GM12874 (cell line): Measurements from ENCODE around the gene CINP.

Source experiments
- TF ChIP-seq, protein P1 (sequence below): IDR thresholded peaks from 2 replicates; pipeline ENCODE4 v1.5.1; 2011; ENCODE audit warnings: low read depth, mild to moderate bottlenecking, control low read depth, low read length, moderate library complexity; ENCODE audit not compliant: insufficient read depth

CINP gene

DNA sequence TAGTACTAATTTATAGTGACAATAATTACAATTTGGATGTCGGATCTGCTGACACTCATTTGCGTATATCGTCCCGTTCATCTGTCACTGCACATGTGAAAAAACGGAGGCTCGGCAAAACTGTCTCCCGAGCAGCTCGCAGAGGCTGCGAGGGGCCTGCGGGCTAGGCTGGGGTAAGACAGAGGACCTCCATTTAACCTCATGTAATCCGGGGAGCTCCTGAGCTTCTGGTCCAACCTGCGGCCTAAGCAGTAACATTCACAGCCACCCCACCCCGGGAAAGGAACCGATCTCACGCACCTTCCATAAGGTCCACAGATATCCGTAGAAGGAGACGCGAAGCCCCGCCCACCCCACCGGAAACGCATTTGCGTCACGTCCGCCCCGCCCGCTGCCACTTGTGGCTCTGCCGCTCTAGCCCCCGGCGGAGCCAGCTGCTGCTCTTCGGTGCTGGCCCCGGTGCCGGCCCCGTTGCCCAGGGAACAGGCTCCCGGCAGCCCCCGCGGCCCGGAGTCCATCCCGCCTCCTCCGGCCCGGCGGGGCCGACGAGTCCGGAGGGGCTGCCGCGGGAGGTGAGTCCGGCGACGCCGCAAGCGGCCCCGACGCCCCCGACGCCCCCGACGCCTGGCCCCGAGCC, at the start of gene CINP, which contains the start of gene TECPR2:
CINP (minus strand) TSS at position 346 of the 637 bp plus-strand sequence; CDS start at position 307, 39 bp downstream.
TECPR2 (plus strand) TSS at position 397 of the 637 bp plus-strand sequence. CDS start 13,781 bp downstream, outside the sequence.
- TF ChIP-seq, protein P1, sequence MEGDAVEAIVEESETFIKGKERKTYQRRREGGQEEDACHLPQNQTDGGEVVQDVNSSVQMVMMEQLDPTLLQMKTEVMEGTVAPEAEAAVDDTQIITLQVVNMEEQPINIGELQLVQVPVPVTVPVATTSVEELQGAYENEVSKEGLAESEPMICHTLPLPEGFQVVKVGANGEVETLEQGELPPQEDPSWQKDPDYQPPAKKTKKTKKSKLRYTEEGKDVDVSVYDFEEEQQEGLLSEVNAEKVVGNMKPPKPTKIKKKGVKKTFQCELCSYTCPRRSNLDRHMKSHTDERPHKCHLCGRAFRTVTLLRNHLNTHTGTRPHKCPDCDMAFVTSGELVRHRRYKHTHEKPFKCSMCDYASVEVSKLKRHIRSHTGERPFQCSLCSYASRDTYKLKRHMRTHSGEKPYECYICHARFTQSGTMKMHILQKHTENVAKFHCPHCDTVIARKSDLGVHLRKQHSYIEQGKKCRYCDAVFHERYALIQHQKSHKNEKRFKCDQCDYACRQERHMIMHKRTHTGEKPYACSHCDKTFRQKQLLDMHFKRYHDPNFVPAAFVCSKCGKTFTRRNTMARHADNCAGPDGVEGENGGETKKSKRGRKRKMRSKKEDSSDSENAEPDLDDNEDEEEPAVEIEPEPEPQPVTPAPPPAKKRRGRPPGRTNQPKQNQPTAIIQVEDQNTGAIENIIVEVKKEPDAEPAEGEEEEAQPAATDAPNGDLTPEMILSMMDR: no peak

DNA sequence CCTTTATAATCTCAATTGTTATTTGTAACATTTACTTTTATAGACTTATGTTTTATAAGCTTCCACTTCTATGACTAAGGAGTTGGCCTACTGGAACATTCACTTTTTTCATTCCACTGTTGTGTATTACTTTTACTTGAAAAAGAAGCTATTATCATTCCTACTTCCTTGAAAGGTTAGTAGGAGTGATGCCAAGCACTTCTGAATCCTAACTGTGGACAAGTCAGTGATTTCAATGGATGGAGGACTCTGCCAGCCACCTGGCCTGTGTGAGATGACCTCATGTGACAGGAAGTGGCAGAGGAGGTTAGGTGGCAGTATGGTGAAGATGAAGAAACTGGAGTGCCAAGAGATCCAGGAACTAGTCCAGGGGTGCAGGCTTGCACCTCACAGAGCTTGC, 46.0 kb upstream of the CINP start:
- TF ChIP-seq, protein P1: no peak

DNA sequence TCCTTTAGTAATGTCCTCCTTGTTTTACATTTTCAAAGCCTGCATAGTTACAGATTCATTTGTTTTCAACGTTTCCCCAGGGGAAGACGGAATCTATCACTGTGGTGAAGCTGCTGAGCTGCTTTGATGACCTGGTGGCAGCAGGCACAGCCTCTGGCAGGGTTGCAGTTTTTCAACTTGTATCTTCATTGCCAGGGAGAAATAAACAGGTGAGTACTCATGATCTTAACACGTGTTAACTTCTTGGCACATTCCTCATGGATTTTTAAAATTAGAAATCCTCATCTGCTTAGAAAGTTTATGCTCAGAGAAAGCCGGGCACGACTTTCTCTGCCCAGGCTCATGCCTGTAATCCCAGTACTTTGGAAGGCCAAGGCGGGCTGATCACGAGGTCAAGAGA, 44.6 kb upstream of the CINP start:
- TF ChIP-seq, protein P1: no peak

DNA sequence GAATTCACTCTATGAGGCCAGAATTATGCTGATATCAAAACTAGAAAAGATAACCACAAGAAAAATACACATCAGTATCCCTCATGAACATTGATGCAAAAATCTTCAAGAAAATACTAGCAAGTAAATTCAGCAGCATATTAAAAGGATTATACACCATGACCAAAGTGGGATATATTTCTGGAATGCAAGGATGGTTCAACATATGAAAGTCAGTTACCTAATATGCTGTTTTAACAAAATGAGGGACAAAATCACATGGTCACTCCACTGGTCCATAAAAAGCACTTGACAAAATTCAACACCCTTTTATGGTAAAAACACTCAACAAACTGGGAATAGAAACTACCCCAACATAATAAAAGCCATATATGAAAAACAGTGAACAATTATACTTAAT, 40.3 kb upstream of the CINP start:
- TF ChIP-seq, protein P1: no peak

DNA sequence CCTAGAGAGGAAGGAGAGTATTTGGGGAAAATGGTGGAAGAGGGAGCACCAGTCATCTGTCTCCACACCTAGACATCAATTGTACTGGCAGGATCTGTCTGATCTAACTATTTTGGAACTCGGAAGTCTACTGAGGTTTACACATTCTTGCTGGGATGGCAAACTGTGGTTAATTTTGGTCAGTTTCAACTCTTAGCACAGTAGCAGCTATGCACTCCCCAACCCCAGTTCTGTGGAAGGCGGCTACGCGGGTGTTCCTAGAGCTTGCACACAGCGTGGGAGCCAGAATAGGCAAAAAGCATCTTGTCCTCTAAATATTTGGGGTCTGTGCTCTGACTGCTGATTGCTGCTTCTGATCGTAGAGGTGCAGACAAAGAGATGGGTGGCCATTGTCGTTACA, 33.8 kb upstream of the CINP start:
- TF ChIP-seq, protein P1: no peak

DNA sequence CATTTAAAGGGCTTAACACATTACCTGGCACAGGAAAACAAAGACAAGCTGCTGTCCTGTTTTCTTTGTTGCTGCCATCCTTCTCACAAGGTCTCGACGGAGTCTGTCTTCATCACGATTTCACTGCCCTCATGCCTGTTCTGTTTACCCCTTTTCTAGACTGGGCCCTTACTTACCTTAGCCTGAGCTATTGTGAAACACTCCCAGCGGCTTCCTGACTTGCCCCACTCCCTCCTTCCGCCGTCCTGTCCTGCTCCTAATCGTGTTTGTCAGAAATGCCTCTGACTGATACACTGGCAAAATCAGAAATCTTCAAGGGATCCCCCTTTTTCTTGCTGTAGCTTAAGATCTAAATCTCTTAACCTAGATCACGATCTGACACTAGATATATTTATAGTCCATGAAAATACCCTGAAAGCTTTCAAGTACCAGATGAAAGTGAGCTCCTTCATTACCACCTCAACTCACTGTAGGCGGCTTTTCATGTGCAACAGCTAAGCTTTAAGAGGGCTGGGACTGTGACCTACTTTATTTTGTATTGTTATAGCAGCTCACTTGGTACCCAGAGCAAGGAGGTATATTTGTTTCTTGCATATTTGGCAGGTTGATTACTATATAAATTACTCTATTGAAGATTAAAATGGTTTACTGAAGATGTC, 32.2 kb upstream of the CINP start:
- TF ChIP-seq, protein P1: no peak

DNA sequence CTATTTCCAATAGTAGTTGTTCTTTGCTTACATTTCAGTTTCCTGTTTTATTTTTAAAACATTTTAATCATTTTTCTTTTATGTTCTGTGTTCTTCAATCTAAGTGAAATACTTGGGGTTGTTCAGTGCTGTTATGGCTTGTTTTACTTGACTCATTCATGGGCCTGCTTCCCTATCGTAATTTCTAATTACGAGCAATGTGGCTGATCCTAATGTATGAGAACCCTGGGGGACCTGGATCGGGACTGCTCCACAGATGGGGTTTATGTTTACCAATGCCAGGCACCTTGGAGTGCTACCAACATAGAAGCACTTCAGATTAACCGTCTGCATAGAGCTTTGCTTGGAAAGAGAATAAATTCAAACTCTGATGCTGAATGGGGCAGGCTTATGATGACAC, 29.8 kb upstream of the CINP start:
- TF ChIP-seq, protein P1: no peak
